ENCODE results near the gene INSR.

INSR gene

DNA sequence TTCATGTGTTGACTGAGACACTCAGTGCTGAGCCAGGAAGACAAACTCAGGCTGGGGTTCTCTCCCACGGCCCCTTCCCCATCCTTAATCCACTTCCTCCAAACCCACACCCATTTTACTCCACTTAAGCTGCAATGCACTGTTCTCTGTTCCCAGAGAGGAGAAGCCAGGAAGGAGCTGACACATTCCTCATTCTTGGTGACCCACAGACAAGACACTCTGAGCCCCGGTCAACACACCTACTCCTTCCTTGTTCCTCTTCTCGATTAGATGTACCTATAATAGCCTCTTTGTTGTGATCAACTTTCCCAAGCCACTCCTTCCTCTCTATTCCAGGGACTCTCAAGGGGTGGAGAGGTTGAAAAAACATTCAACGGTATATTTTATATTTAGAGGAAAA is 47.1 kb downstream of the INSR start:
- no peak for TF ChIP-seq ZFX (IDR thresholded peaks at IDR 0.05; ENCODE audit: borderline replicate concordance)
- TF ChIP-seq, protein P1, sequence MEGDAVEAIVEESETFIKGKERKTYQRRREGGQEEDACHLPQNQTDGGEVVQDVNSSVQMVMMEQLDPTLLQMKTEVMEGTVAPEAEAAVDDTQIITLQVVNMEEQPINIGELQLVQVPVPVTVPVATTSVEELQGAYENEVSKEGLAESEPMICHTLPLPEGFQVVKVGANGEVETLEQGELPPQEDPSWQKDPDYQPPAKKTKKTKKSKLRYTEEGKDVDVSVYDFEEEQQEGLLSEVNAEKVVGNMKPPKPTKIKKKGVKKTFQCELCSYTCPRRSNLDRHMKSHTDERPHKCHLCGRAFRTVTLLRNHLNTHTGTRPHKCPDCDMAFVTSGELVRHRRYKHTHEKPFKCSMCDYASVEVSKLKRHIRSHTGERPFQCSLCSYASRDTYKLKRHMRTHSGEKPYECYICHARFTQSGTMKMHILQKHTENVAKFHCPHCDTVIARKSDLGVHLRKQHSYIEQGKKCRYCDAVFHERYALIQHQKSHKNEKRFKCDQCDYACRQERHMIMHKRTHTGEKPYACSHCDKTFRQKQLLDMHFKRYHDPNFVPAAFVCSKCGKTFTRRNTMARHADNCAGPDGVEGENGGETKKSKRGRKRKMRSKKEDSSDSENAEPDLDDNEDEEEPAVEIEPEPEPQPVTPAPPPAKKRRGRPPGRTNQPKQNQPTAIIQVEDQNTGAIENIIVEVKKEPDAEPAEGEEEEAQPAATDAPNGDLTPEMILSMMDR (IDR thresholded peaks at IDR 0.05), result no peak
- H3K27ac ChIP-seq, result no peak overlapping the region

DNA sequence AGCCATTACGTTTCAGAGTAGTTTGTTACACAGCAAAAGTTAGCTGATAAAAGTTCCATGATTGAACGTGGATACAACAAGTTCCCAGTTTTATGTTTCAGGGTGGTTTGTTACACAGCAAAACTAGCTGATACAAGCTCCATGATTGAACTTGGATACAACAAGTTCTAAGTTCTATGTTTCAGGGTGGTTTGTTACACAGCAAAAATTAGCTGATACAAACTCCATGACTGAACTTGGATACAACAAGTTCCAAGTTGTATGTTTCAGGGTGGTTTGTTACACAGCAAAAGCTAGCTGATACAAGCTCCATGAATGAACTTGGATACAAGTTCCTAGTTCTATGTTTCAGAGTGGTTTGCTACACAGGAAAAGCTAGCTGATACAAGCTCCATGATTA is 47.6 kb downstream of the INSR start:
- no peak overlapping the region for H3K27ac ChIP-seq
- TF ChIP-seq ZFX (IDR thresholded peaks at IDR 0.05; ENCODE audit: borderline replicate concordance), result no peak
- TF ChIP-seq, protein P1 (IDR thresholded peaks at IDR 0.05), result no peak

DNA sequence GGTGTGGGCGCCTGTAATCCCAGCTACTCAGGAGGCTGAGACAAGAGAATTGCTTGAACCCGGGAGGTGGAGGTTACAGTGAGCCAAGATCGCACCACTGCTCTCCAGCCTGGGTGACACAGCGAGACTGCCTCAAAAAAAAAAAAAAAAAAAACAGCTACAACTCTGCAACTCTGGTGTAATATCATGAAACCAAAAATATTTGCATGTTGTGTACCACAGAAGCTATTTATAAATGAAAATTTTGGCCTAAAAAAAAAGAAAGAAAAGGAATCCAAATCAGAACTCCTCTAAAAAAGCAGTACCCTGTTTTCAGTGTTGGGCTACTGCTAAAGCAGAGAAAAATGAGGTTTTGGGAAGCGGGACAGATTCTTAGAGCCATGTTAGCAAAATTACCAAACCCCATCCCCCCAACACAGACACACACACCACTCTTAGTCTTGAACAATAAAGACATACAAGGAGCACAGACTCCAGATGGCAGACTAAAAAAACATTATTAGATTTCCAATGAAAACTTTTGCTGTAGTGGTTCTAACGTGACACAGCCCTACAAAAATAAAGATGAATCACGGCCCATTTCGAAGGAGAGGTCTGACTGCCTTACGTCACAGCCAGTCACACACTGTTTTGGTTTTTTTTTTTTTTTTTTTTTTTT is 51.5 kb downstream of the INSR start:
- TF ChIP-seq ZFX (IDR thresholded peaks at IDR 0.05; ENCODE audit: borderline replicate concordance), result no peak
- H3K27ac ChIP-seq, result no peak overlapping the region

DNA sequence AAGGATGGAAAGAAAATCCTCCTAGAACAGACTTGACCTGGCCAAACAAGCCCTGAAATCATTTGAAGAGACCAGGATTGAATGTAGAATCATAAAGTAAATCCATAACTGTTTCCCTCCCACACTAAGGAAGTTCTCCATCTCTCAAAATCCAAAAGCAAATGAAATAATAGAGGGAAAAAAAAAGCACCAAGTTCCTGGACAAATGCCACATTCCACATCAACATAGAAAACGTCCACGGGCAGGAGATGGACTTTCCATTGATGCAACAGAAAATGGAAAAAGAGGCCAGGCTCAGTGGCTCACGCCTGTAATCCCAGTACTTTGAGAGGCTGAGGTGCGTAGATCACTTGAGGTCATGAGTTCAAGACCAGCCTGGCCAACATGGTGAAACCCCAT is 56.2 kb downstream of the INSR start:
- H3K27ac ChIP-seq, result no peak overlapping the region
- TF ChIP-seq, protein P1 (IDR thresholded peaks at IDR 0.05), result no peak
- no peak for TF ChIP-seq ZFX (IDR thresholded peaks at IDR 0.05; ENCODE audit: borderline replicate concordance)

DNA sequence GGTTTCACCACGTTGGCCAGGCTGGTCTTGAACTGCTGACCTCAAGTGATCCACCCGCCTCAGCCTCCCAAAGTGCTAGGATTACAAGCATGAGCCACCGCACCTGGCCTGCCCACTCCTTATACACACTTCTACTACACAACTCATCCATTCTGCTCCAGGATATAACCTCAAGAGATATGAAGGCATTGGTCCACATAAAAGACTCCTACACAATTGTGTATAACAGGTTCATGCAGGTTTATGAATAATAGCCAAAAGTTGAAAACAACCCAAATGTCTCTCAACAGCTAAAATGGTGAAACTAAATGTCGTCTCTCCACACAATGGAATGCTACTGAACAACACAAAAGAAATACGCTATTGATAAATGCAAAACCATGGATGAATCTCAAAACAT is 58.1 kb downstream of the INSR start:
- no peak for TF ChIP-seq ZFX (IDR thresholded peaks at IDR 0.05; ENCODE audit: borderline replicate concordance)
- TF ChIP-seq, protein P1 (IDR thresholded peaks at IDR 0.05), result no peak
- no peak overlapping the region for H3K27ac ChIP-seq

DNA sequence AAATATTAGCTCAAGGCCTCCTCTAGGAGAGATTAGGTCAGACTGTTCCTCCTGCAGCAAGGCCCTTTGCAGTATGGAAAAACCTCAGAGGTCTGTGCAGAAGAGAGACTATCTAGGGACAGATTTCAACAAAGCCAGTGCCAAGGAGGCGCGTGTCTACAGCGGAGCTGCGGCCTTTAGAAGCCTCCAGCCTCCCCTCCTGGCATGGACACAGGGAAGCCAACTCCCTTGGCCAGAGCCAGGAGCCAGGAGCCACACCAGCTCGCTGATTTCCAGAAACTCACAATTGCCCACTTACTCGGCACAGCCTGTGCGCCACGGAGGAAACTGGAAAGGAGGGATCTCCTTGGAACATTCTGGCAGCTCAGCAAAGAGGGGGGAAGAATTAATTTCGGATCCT is 63.4 kb downstream of the INSR start:
- TF ChIP-seq, protein P1 (IDR thresholded peaks at IDR 0.05), result no peak
- no peak for TF ChIP-seq ZFX (IDR thresholded peaks at IDR 0.05; ENCODE audit: borderline replicate concordance)
- no peak overlapping the region for H3K27ac ChIP-seq

DNA sequence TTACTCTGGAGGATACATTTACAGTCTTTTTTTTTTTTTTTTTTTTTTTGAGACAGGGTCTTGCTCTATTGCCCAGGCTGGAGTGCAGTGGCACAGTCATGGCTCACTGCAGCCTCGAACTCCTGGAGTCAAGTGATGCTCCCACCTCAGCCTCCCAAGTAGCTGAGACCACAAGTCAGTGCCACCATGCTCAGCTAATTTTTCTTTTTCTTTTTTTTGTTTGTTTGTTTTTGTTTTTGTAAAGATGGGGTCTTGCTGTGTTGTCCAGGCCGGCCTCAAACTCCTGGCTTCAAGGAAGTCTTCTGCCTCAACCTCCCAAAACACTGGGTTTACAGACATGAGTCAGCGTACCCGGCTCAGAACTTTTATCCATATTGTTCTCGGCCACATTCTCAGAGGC is 64.5 kb downstream of the INSR start:
- no peak overlapping the region for H3K27ac ChIP-seq
- TF ChIP-seq ZFX (IDR thresholded peaks at IDR 0.05; ENCODE audit: borderline replicate concordance), result no peak
- TF ChIP-seq, protein P1 (IDR thresholded peaks at IDR 0.05), result no peak
